Measurements from ENCODE around the gene ZNF398.

ZNF398 gene

GRCh38 chr7:149150981-149151380 lies 3.7 kb downstream of the ZNF398 start:
- no peak for DNase-seq

- no peak for DNase-seq
Observed at GRCh38 chr7:149153346-149153745, 6.1 kb downstream of the ZNF398 start.

- no peak for DNase-seq
Observed at GRCh38 chr7:149154056-149154455, 6.8 kb downstream of the ZNF398 start.

GRCh38 chr7:149156898-149157297 lies 9.6 kb downstream of the ZNF398 start:
- no peak for DNase-seq

- DNase-seq, result peak; percentile 55
Observed at GRCh38 chr7:149161241-149161848, 14.1 kb downstream of the ZNF398 start.

- DNase-seq, result no peak
Observed at GRCh38 chr7:149166142-149166541, 18.9 kb downstream of the ZNF398 start.

GRCh38 chr7:149166630-149167352 lies 19.5 kb downstream of the ZNF398 start:
- no peak for DNase-seq

GRCh38 chr7:149171892-149172533 lies 24.8 kb downstream of the ZNF398 start:
- DNase-seq, result peak; percentile 59

- no peak for DNase-seq
Observed at GRCh38 chr7:149172534-149172920, 25.3 kb downstream of the ZNF398 start.

- DNase-seq, result no peak
Observed at GRCh38 chr7:149175150-149175549, 27.9 kb downstream of the ZNF398 start.

GRCh38 chr7:149179241-149179640 lies 32.0 kb downstream of the ZNF398 start:
- no peak for DNase-seq

GRCh38 chr7:149180722-149181449 lies 33.6 kb downstream of the ZNF398 start:
- peak; percentile 23 for DNase-seq

GRCh38 chr7:149181450-149181790 lies 34.2 kb downstream of the ZNF398 start:
- DNase-seq, result no peak

GRCh38 chr7:149184274-149184673 lies 37.0 kb downstream of the ZNF398 start:
- DNase-seq, result no peak

- no peak for DNase-seq
Observed at GRCh38 chr7:149188213-149188612, 41.0 kb downstream of the ZNF398 start.

- DNase-seq, result no peak
Observed at GRCh38 chr7:149188637-149189259, 41.5 kb downstream of the ZNF398 start.

GRCh38 chr7:149191851-149192250 lies 44.6 kb downstream of the ZNF398 start:
- no peak for DNase-seq

GRCh38 chr7:149194799-149195179 lies 47.5 kb downstream of the ZNF398 start:
- DNase-seq, result no peak

- peak; percentile 90 for DNase-seq
Observed at GRCh38 chr7:149195180-149196150, 48.2 kb downstream of the ZNF398 start, which contains the start of gene ZNF282. TSS of gene ZNF282 (plus strand) at chr7:149195546. CDS start at chr7:149195590, 44 bp downstream.

GRCh38 chr7:149196151-149196704 lies 49.0 kb downstream of the ZNF398 start:
- DNase-seq, result peak; percentile 11

GRCh38 chr7:149196705-149197171 lies 49.5 kb downstream of the ZNF398 start:
- no peak for DNase-seq
